ENCODE results near the gene CD40. TPM values are rescaled to one million over a fixed set of nuclear protein-coding genes. Genes with fewer than 3 reads are reported as not detected.
A peak's percentile ranks its signal among the peaks of the same experiment; 100 is the strongest.

CD40 gene
- total RNA-seq, 1 experiment from 2014 or later = 29.9 TPM

DNA sequence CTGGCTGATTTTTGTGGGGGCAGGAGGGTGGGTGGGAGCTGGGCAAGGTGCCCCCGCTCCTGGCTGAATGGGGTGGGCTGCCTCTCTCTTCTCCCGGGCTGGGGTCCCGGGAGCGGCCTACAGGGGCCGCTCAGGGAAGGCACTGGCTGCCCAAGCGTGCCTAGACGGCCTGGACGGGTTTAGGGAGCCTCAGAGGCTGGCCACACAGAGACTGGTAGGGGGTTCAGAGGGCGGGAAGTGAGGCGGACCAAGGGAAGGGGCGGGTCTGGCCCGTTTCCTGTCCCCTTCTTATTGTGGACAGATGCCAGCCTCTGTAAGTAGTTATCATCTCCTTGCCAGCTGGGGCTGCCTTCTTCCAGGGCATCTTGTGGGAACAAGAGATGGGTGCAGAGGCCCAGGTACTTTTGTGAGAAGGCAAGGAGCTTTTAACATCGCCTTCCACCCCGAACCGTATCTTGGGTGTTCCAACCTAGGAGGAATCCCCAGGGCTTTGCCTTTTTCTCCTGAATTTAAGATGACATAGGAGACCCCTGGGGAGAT lies 437 bp downstream of the CD40 start:
- in situ Hi-C loops (cut with HindIII; ENCODE audit: low pct_unique_long_range_greater_than_20kb, low sequenced_read_pairs) = no loop called here
- no peak for DNase-seq (ENCODE audit: low read depth)

DNA sequence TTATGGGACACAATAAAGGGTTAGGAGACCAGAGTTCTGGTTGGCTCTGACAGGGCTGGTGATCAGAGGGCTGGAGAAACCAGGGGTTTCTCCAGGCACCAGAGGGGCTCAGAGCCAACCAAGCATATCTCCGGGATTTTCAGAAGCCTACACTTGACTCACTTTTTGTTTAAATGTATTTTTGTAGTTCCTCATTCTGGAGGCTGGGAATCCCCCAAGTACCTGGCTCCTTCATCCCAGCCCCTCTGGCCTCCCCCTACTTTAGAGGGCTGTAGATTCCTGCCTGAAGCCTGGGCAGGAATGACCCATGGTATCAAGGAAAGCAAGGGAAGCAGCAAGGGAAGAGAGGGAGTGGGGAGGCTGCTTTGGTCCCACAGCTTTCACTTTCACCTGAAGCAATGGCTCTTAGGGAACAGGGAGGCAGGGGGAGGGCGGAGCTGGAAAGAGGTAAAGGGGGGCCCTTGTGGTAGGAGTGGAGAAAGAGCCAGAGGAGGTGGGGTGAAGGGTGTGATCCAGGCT lies 973 bp downstream of the CD40 start:
- in situ Hi-C loops (cut with HindIII; ENCODE audit: low pct_unique_long_range_greater_than_20kb, low sequenced_read_pairs) = no loop called here
- no peak for DNase-seq (ENCODE audit: low read depth)

- DNase-seq (ENCODE audit: low read depth) = no peak
- in situ Hi-C loops (cut with HindIII; ENCODE audit: low pct_unique_long_range_greater_than_20kb, low sequenced_read_pairs) = no loop called here
Observed at GRCh38 chr20:46119547-46119946, 1.4 kb downstream of the CD40 start.

DNA sequence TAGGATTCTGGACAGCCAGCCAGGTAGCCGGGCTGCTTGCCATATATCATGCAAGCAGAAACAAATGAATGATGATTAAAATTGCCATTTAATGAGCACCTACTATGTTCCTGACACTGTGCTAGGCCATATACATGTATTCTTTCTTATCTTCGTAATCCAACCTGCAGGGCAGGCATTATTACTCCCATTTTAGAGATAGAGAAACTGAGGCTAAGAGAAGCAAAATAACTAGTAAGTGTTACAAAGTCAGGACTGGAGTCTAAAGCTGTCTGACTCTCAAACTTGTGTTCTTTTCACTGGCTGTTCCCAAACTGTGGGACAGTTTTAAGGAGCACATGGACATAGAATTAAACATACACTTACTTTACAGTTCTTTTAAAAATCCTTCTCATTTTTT lies 2.0 kb downstream of the CD40 start:
- in situ Hi-C loops (cut with HindIII; ENCODE audit: low pct_unique_long_range_greater_than_20kb, low sequenced_read_pairs) = no loop called here
- no peak for DNase-seq (ENCODE audit: low read depth)

- DNase-seq (ENCODE audit: low read depth) = no peak
- in situ Hi-C loops (cut with HindIII; ENCODE audit: low pct_unique_long_range_greater_than_20kb, low sequenced_read_pairs) = no loop called here
Observed at GRCh38 chr20:46121184-46121930, 3.2 kb downstream of the CD40 start.

DNA sequence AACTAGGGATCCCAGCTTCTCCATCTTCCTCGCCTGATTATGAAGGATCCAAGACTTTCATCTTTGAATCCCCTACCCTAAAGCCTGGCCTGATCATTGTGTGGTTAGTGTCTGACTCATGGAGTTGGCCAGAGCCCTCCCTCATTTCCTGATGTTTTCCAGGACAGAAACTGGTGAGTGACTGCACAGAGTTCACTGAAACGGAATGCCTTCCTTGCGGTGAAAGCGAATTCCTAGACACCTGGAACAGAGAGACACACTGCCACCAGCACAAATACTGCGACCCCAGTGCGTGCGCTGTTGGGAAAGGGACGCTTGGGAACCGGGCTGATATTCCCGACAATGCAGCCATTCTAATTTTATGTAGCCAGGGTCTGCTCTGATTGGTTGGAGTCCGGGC lies 4.0 kb downstream of the CD40 start:
- no peak for DNase-seq (ENCODE audit: low read depth)
- in situ Hi-C loops (cut with HindIII; ENCODE audit: low pct_unique_long_range_greater_than_20kb, low sequenced_read_pairs) = no loop called here

- in situ Hi-C loops (cut with HindIII; ENCODE audit: low pct_unique_long_range_greater_than_20kb, low sequenced_read_pairs) = no loop called here
- no peak for DNase-seq (ENCODE audit: low read depth)
Observed at GRCh38 chr20:46122516-46123481, 4.7 kb downstream of the CD40 start.

GRCh38 chr20:46123482-46124245 lies 5.5 kb downstream of the CD40 start:
- DNase-seq (ENCODE audit: low read depth) = no peak
- in situ Hi-C loops (cut with HindIII; ENCODE audit: low pct_unique_long_range_greater_than_20kb, low sequenced_read_pairs) = no loop called here

- in situ Hi-C loops (cut with HindIII; ENCODE audit: low pct_unique_long_range_greater_than_20kb, low sequenced_read_pairs) = no loop called here
Observed at GRCh38 chr20:46126440-46127056, 8.4 kb downstream of the CD40 start.

GRCh38 chr20:46127396-46128010 lies 9.4 kb downstream of the CD40 start:
- in situ Hi-C loops (cut with HindIII; ENCODE audit: low pct_unique_long_range_greater_than_20kb, low sequenced_read_pairs) = no loop called here

More at GRCh38 chr20:46126440-46127056, 8.4 kb downstream of the CD40 start:
- DNase-seq (ENCODE audit: low read depth) = no peak

DNA sequence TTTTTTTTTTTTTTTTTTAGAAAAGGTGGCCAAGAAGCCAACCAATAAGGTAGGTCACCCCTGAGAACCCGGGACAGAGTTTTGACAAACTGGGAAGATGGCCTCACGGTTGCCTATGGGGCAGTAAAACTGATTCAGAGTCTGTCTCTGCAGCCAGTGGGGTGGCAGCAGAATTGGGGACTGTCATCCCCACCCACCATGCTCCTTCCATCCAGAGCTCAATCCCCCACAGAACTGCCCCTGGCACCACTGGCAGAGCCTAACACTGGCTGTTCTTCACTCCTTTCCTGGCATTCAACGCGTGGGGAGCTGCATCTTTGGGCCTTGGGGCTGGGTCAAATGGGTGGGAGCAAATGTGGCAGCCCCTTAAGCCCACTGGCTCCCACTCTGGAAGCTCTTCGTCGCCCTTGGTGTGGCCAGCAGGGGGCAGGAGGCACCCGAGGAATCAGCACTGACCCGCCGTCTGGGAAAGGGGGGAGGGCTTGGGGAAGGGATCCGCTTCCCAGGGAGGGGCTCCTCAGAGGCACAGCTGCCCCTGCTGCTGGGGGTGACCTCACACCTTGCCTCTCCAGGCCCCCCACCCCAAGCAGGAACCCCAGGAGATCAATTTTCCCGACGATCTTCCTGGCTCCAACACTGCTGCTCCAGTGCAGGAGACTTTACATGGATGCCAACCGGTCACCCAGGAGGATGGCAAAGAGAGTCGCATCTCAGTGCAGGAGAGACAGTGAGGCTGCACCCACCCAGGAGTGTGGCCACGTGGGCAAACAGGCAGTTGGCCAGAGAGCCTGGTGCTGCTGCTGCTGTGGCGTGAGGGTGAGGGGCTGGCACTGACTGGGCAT lies 10.4 kb downstream of the CD40 start:
- in situ Hi-C loops (cut with HindIII; ENCODE audit: low pct_unique_long_range_greater_than_20kb, low sequenced_read_pairs) = no loop called here
- DNase-seq (ENCODE audit: low read depth) = no peak

More at GRCh38 chr20:46127396-46128010, 9.4 kb downstream of the CD40 start:
- DNase-seq (ENCODE audit: low read depth) = no peak

- DNase-seq (ENCODE audit: low read depth) = no peak
- in situ Hi-C loops (cut with HindIII; ENCODE audit: low pct_unique_long_range_greater_than_20kb, low sequenced_read_pairs) = no loop called here
Observed at GRCh38 chr20:46129955-46130481, 11.9 kb downstream of the CD40 start.

GRCh38 chr20:46130534-46130933 lies 12.4 kb downstream of the CD40 start:
- no peak for DNase-seq (ENCODE audit: low read depth)
- in situ Hi-C loops (cut with HindIII; ENCODE audit: low pct_unique_long_range_greater_than_20kb, low sequenced_read_pairs) = no loop called here

DNA sequence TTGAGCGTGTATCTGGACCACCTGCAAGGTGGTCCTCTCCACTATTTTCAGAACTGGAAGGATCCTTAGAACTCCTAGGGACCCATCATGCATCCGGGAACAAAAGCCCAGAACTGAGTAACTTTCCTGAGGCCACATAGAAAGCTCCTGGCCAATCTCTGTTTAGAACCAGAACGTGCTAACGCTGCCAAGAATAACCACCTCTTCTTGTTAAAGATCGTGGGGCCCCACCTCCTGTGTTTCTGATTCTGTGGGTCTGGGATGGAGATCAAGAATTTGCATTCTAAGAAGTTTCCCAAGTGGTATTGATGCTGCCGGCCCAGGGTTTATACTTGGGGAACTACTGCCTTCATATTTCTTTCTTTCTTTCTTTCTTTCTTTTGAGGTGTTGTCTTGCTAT lies 13.3 kb downstream of the CD40 start:
- in situ Hi-C loops (cut with HindIII; ENCODE audit: low pct_unique_long_range_greater_than_20kb, low sequenced_read_pairs) = no loop called here
- no peak for DNase-seq (ENCODE audit: low read depth)

DNA sequence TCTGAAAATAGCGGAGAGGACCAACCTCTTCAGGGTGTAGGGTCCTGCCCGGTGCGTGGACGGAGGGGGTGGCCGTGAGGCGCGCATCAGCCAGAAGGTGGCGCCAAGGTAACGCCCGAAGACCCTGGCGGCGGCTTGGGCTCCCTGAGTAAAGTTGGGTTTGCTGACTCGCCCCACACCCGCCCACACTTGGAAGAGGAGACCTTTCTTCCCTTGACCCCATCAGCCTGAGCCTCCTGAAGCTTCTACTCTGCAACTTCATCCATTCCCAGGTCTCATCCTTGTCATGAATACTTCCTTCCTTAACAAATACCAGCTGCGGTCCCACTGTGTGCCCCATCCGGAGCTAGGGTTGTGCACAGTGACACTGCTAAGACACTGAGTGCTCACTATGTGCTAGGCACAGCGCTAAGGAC lies 14.6 kb downstream of the CD40 start:
- DNase-seq (ENCODE audit: low read depth) = peak; percentile 49
- in situ Hi-C loops (cut with HindIII; ENCODE audit: low pct_unique_long_range_greater_than_20kb, low sequenced_read_pairs) = no loop called here

- in situ Hi-C loops (cut with HindIII; ENCODE audit: low pct_unique_long_range_greater_than_20kb, low sequenced_read_pairs) = no loop called here
- no peak for DNase-seq (ENCODE audit: low read depth)
Observed at GRCh38 chr20:46133886-46134654, 16.0 kb downstream of the CD40 start.
